Activated naive CD8-positive, alpha-beta T cell (primary cell): ENCODE results near the gene SEMA6D.

Source experiments
- H3K27ac Mint-ChIP-seq: one replicate; pipeline ENCODE4 v1.8.0; 2021; ENCODE audit warnings: mixed read lengths
- H3K27me3 Mint-ChIP-seq: one replicate; pipeline ENCODE4 v1.8.0; 2021; ENCODE audit warnings: mixed read lengths
- H3K36me3 Mint-ChIP-seq: one replicate; pipeline ENCODE4 v1.8.0; 2021; ENCODE audit warnings: mixed read lengths
- H3K4me1 Mint-ChIP-seq: one replicate; pipeline ENCODE4 v1.8.0; 2021; ENCODE audit warnings: low read depth, mixed read lengths
- H3K4me3 Mint-ChIP-seq: one replicate; pipeline ENCODE4 v1.8.0; 2021; ENCODE audit warnings: mild to moderate bottlenecking, mixed read lengths
- H3K9me3 Mint-ChIP-seq: one replicate; pipeline ENCODE4 v1.8.0; 2021; ENCODE audit warnings: low read depth, mixed read lengths

SEMA6D gene

GRCh38 chr15:47802216-47802615 is 84.9 kb downstream of the SEMA6D start:
- H3K4me3 Mint-ChIP-seq, result no peak overlapping the region
- no peaks in the 10 kb centered on the region for H3K4me1 Mint-ChIP-seq
- H3K27me3 Mint-ChIP-seq, result no peaks in the 10 kb centered on the region
- no peaks in the 10 kb centered on the region for H3K9me3 Mint-ChIP-seq
- no peak overlapping the region for H3K27ac Mint-ChIP-seq
- no peaks in the 10 kb centered on the region for H3K36me3 Mint-ChIP-seq

GRCh38 chr15:47803767-47804166 is 86.5 kb downstream of the SEMA6D start:
- H3K27me3 Mint-ChIP-seq, result no peaks in the 10 kb centered on the region
- H3K4me1 Mint-ChIP-seq, result no peaks in the 10 kb centered on the region
- H3K27ac Mint-ChIP-seq, result no peak overlapping the region
- H3K4me3 Mint-ChIP-seq, result no peak overlapping the region
- H3K36me3 Mint-ChIP-seq, result no peaks in the 10 kb centered on the region
- no peaks in the 10 kb centered on the region for H3K9me3 Mint-ChIP-seq

DNA sequence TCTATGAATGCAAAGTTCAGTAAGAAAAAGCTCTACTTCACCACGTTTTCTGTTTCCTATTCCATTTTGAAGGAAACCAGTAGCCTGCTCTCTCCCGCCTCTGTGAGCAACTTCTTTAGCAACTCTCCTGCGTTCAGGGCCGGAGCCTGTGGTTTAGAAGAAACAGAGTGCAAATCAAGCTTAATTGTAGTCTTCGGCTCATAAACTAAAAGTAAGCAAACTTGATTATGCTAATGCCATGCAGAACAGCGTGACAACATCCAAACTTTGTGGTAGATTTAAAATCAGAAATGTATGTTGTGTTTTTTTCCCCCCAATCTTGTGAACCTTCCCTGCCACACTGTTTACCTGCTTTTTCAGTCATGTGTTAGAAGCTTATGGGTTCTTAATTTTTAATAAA is 87.4 kb downstream of the SEMA6D start:
- Mint-ChIP-seq H3K4me1 (no peaks in the 10 kb centered on the region), H3K27ac (no peak overlapping the region), H3K4me3 (no peak overlapping the region), H3K27me3 (no peaks in the 10 kb centered on the region), H3K36me3 (no peaks in the 10 kb centered on the region), H3K9me3 (no peaks in the 10 kb centered on the region)

- no peaks in the 10 kb centered on the region for H3K4me1 Mint-ChIP-seq
- no peak overlapping the region for H3K27ac Mint-ChIP-seq
- H3K9me3 Mint-ChIP-seq, result no peaks in the 10 kb centered on the region
- H3K4me3 Mint-ChIP-seq, result no peak overlapping the region
- no peaks in the 10 kb centered on the region for H3K36me3 Mint-ChIP-seq
- H3K27me3 Mint-ChIP-seq, result no peaks in the 10 kb centered on the region
These were observed 88.7 kb downstream of the SEMA6D start for GRCh38 chr15:47806008-47806407.

DNA sequence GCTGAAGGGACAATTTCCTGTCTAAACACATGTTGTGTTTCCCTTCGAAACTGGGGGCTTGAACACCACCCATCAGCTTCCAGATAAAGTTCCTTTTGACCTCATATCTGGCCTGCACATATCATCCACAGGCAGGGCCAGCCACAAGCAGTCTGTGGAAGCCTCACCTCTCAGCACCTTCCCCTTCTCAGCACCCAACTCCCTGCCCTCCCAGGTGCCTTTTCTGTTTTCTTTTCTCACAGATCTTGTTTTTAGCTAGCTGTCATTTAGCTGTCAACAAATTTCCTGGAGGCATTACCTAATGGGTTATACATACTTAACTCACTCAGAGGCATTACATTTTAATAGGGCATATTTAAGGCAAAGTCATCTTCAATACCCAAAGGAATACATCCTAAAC is 93.9 kb downstream of the SEMA6D start:
- Mint-ChIP-seq H3K9me3 (no peaks in the 10 kb centered on the region), H3K27ac (no peak overlapping the region), H3K4me1 (no peaks in the 10 kb centered on the region), H3K36me3 (no peaks in the 10 kb centered on the region), H3K4me3 (no peak overlapping the region), H3K27me3 (no peaks in the 10 kb centered on the region)

GRCh38 chr15:47812470-47812999 is 95.2 kb downstream of the SEMA6D start:
- H3K4me3 Mint-ChIP-seq, result no peak overlapping the region
- H3K27ac Mint-ChIP-seq, result no peak overlapping the region
- no peaks in the 10 kb centered on the region for H3K27me3 Mint-ChIP-seq
- H3K4me1 Mint-ChIP-seq, result no peaks in the 10 kb centered on the region
- H3K9me3 Mint-ChIP-seq, result no peaks in the 10 kb centered on the region
- H3K36me3 Mint-ChIP-seq, result no peaks in the 10 kb centered on the region

DNA sequence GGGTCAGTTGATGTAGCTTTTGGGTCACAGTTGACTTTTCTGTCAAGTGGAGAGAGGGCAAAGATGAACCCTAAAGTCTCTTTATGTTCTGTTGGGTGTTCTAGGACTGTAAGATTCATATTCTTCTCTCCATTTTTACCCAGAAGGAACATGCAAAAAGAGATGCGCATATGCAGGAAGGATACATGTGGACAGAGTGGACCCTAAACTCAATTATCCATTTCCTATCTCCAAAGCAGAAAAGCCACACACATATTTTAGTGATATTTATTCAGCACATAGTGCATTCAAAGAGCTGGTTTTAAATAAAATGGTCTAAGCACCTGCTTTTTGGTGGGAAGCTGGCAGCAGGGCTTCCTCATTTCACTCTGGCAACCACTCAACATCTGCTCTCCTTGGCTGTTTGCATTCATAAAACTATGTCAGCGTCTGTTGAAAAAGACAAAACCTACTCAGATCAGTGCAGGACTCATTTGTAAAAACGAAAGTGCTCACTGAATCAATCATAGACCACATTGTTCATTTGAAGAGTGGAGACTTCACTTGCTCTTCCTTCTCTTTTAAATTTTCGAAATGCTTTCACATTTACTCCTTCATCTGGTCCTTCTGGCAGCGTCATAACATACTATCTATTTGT is 96.6 kb downstream of the SEMA6D start:
- Mint-ChIP-seq H3K4me1 (no peaks in the 10 kb centered on the region), H3K4me3 (no peak overlapping the region), H3K36me3 (no peaks in the 10 kb centered on the region), H3K27ac (no peak overlapping the region), H3K9me3 (no peaks in the 10 kb centered on the region), H3K27me3 (no peaks in the 10 kb centered on the region)

DNA sequence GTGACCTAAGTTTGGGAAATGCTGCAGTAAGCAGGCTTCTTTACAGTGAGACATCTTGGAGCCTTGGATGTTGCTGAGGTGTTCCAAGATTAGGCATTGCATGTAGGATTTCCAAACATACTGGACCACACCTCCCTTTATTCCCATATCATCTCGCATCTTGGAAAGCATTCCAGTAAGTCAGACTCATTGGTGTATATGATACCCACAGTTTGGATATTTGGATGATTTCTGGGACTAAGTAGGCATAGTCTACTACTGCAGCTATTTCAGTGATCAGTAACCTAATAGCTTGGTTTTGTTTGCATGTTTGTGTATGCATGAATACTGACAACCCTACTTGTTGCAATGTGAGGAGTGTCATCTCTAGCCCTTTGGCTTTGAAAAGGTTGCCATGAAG is 97.3 kb downstream of the SEMA6D start:
- H3K4me3 Mint-ChIP-seq, result no peak overlapping the region

DNA sequence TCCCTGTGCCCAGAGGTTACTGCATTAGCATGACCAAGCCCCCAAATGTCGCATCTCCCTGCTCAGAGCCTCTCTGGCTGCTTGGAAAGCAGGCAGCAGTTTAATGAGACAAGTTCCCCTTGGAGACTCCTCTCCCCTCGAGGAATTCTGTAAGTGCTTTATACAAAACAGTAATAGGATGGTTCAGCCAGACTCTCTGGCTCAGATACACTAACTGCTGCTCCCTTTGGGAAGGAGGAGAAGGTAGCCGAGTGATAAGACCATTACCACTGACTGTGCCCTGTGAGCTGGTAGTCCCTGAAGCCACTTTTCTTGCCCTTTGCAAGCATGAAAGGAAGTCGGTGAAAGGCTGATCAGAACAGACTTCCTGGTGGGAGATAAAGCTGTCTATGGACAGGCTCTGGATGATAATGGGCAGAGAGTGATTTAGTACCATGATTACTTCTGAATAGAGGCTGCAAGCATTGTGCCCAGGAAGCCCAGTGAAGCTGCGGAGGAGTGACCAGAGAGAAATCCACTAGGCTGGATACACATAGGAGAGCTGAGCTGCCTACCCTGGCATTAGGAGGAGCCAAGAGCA is 100.8 kb downstream of the SEMA6D start:
- Mint-ChIP-seq H3K4me1 (no peaks in the 10 kb centered on the region), H3K27ac (no peak overlapping the region), H3K27me3 (peaks cover 4% of the 10 kb centered on the region), H3K9me3 (no peaks in the 10 kb centered on the region), H3K4me3 (no peak overlapping the region), H3K36me3 (no peaks in the 10 kb centered on the region)

More for the DNA sequence above, 97.3 kb downstream of the SEMA6D start:
- Mint-ChIP-seq H3K4me1 (no peaks in the 10 kb centered on the region), H3K36me3 (no peaks in the 10 kb centered on the region), H3K27me3 (peaks cover under 1% of the 10 kb centered on the region), H3K27ac (no peak overlapping the region), H3K9me3 (no peaks in the 10 kb centered on the region)

DNA sequence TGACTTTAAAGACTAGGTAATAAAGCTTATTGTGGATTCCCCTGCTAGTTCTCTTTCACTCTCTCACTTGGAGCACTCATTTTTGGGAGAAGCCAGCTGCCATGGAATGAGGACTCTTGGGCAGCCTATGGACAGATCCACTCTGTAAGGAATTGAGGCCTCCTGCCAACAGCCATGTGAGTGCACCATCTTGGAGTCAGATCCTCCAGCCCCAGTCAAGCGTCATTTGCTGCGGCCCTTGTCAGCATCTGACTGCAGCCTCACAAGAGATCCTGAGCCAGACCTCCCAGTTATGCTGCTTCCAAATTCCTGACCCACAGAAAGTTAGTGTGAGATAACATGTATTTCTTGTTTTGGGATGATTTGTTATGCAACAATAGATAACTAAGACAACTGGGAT is 101.9 kb downstream of the SEMA6D start:
- peaks cover 4% of the 10 kb centered on the region for H3K27me3 Mint-ChIP-seq
- H3K4me3 Mint-ChIP-seq, result no peak overlapping the region
- H3K27ac Mint-ChIP-seq, result no peak overlapping the region
- no peaks in the 10 kb centered on the region for H3K36me3 Mint-ChIP-seq
- no peaks in the 10 kb centered on the region for H3K9me3 Mint-ChIP-seq
- no peaks in the 10 kb centered on the region for H3K4me1 Mint-ChIP-seq

DNA sequence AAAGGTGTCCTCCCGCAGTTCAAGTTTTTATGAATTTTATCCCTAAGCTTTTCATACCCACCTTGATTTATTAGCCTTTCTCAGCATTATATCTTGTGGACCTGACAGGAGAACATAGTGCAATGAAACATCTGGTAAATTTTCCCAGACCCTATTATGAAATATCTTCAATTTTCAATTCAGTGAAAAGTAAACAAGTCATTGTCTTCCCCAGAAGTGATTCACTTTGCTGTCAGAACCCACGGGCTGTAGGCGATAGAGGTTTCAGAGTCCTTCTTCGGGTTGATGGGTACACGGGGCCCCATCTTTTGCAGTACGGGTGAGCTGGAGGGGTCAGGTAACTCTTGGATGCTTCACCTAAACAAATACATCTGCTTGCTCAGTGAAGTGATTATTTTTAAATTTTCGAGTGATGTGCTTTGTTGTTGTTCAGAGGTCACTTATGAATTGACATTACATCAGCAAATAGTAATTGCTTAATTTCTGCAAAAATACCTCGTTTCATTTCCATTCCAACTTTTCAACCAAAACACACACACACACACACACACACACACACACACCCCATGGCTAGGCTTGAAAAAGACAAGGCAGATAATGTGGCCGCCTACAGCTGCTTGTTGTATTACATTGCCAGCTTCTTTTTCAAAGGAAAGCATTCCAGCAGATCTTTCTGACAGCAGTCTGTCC is 102.9 kb downstream of the SEMA6D start:
- Mint-ChIP-seq H3K27me3 (peaks cover 4% of the 10 kb centered on the region), H3K4me3 (no peak overlapping the region), H3K9me3 (no peaks in the 10 kb centered on the region), H3K27ac (no peak overlapping the region), H3K36me3 (no peaks in the 10 kb centered on the region), H3K4me1 (no peaks in the 10 kb centered on the region)

DNA sequence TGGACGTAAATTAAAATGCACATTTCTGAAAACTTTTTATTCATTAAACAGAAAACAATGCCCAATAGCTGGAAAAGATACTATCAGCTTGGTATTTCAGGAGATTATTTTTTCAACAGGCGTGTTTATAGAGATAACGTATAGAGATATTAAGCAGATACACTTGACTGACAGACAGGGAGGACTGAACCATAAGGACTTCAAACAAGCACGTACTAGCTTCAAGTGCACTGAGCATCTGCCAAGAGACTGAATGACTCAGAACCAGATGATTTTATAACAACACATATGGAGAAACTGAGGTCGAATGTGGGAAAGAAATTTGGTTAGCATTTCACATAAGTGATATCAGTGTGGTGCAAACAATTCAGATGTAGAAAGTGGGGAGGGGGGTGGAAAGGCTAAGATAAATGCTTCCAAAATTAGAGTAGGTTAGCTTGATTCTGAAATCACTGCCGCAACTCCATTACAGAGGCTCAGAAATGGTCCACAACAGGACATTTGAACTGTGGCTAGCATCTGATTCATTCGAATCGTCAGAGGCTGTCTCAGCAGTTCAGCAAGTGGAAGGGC is 103.5 kb downstream of the SEMA6D start:
- Mint-ChIP-seq H3K4me3 (no peak overlapping the region), H3K27ac (no peak overlapping the region), H3K4me1 (no peaks in the 10 kb centered on the region), H3K9me3 (no peaks in the 10 kb centered on the region), H3K36me3 (no peaks in the 10 kb centered on the region), H3K27me3 (peaks cover 8% of the 10 kb centered on the region)

DNA sequence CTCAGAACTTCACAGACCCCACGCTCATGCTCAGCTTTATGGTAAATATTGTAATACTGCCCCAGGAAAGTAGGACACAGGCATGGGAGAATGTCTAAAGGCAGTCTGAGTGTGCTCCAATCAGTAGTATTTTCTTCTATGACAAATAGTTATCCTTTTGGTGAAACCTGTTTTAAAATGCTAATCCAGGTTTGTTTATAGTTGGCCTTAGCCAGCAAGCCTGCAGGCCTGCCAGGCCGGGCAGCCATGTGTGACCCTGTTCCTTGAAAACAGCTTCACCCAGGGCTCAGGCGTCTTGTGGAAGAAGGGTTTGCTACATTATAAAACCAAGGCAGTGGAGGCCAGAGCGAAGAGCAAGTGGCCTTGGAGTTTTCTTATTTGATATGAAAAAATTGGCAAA is 104.7 kb downstream of the SEMA6D start:
- H3K27me3 Mint-ChIP-seq, result peaks cover 8% of the 10 kb centered on the region
- H3K36me3 Mint-ChIP-seq, result no peaks in the 10 kb centered on the region
- H3K4me3 Mint-ChIP-seq, result no peak overlapping the region
- H3K27ac Mint-ChIP-seq, result no peak overlapping the region
- H3K9me3 Mint-ChIP-seq, result no peaks in the 10 kb centered on the region
- no peaks in the 10 kb centered on the region for H3K4me1 Mint-ChIP-seq
